ENCODE results near the gene ZBTB45.

The ZBTB45 gene

GRCh38 chr19:58469241-58470013, 50.2 kb downstream of the ZBTB45 start:
- no peaks in the 10 kb centered on the region for H3K9me3 ChIP-seq (ENCODE audit: insufficient read depth, low read depth, low read length)
- peaks cover 10% of the 10 kb centered on the region for H3K4me1 ChIP-seq (ENCODE audit: insufficient read depth, low read length, poor library complexity, severe bottlenecking)
- peaks cover 12% of the 10 kb centered on the region; the same call in 1 of the 2 replicates for H3K36me3 ChIP-seq (ENCODE audit: insufficient read depth, low read length)
- H3K79me2 ChIP-seq (ENCODE audit: insufficient read depth, low read length) = peaks cover 20% of the 10 kb centered on the region
- H2AFZ ChIP-seq (ENCODE audit: low read length) = no peak overlapping the region
- H4K20me1 ChIP-seq (ENCODE audit: insufficient read depth, low read length, poor library complexity, severe bottlenecking) = peaks cover 8% of the 10 kb centered on the region
- peak overlapping the region; percentile 80 for H3K9ac ChIP-seq (ENCODE audit: low read depth, low read length, poor library complexity, severe bottlenecking)
- TF ChIP-seq, protein P1, sequence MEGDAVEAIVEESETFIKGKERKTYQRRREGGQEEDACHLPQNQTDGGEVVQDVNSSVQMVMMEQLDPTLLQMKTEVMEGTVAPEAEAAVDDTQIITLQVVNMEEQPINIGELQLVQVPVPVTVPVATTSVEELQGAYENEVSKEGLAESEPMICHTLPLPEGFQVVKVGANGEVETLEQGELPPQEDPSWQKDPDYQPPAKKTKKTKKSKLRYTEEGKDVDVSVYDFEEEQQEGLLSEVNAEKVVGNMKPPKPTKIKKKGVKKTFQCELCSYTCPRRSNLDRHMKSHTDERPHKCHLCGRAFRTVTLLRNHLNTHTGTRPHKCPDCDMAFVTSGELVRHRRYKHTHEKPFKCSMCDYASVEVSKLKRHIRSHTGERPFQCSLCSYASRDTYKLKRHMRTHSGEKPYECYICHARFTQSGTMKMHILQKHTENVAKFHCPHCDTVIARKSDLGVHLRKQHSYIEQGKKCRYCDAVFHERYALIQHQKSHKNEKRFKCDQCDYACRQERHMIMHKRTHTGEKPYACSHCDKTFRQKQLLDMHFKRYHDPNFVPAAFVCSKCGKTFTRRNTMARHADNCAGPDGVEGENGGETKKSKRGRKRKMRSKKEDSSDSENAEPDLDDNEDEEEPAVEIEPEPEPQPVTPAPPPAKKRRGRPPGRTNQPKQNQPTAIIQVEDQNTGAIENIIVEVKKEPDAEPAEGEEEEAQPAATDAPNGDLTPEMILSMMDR (conservative IDR thresholded peaks at IDR 0.05; ENCODE audit: low read length) = no peak
- TF ChIP-seq EZH2phosphoT487 (IDR thresholded peaks at IDR 0.05; ENCODE audit: borderline replicate concordance) = no peak
- H3K4me2 ChIP-seq (ENCODE audit: low read depth, low read length, poor library complexity, severe bottlenecking) = peak overlapping the region; percentile 100
- no peaks in the 10 kb centered on the region for H3K9me2 ChIP-seq (replicated peaks; ENCODE audit: low read depth, low read length)
- H3K4me3 ChIP-seq (ENCODE audit: low read length, poor library complexity, severe bottlenecking) = no peak overlapping the region
- H3K27me3 ChIP-seq (ENCODE audit: insufficient read depth, low read length, poor library complexity, severe bottlenecking) = no peaks in the 10 kb centered on the region
- no peaks in the 10 kb centered on the region for H3F3A ChIP-seq (ENCODE audit: low read depth)

- H3K27me3 ChIP-seq (ENCODE audit: insufficient read depth, low read length, poor library complexity, severe bottlenecking) = no peaks in the 10 kb centered on the region
- no peaks in the 10 kb centered on the region for H3F3A ChIP-seq (ENCODE audit: low read depth)
- no peak overlapping the region for H2AFZ ChIP-seq (ENCODE audit: low read length)
- H3K9me2 ChIP-seq (replicated peaks; ENCODE audit: low read depth, low read length) = no peaks in the 10 kb centered on the region
- peaks cover 12% of the 10 kb centered on the region; the same call in 1 of the 2 replicates for H3K36me3 ChIP-seq (ENCODE audit: insufficient read depth, low read length)
- H3K9ac ChIP-seq (ENCODE audit: low read depth, low read length, poor library complexity, severe bottlenecking) = peak overlapping the region; percentile 80
- peaks cover 8% of the 10 kb centered on the region for H4K20me1 ChIP-seq (ENCODE audit: insufficient read depth, low read length, poor library complexity, severe bottlenecking)
- peak overlapping the region; percentile 87 for H3K4me3 ChIP-seq (ENCODE audit: low read length, poor library complexity, severe bottlenecking)
- peaks cover 10% of the 10 kb centered on the region for H3K4me1 ChIP-seq (ENCODE audit: insufficient read depth, low read length, poor library complexity, severe bottlenecking)
- peaks cover 20% of the 10 kb centered on the region for H3K79me2 ChIP-seq (ENCODE audit: insufficient read depth, low read length)
- peak overlapping the region; percentile 100 for H3K4me2 ChIP-seq (ENCODE audit: low read depth, low read length, poor library complexity, severe bottlenecking)
- TF ChIP-seq, protein P1 (conservative IDR thresholded peaks at IDR 0.05; ENCODE audit: low read length) = no peak
- no peak for TF ChIP-seq EZH2phosphoT487 (IDR thresholded peaks at IDR 0.05; ENCODE audit: borderline replicate concordance)
- no peaks in the 10 kb centered on the region for H3K9me3 ChIP-seq (ENCODE audit: insufficient read depth, low read depth, low read length)
Measured at GRCh38 chr19:58468216-58468839, 51.3 kb downstream of the ZBTB45 start.

DNA sequence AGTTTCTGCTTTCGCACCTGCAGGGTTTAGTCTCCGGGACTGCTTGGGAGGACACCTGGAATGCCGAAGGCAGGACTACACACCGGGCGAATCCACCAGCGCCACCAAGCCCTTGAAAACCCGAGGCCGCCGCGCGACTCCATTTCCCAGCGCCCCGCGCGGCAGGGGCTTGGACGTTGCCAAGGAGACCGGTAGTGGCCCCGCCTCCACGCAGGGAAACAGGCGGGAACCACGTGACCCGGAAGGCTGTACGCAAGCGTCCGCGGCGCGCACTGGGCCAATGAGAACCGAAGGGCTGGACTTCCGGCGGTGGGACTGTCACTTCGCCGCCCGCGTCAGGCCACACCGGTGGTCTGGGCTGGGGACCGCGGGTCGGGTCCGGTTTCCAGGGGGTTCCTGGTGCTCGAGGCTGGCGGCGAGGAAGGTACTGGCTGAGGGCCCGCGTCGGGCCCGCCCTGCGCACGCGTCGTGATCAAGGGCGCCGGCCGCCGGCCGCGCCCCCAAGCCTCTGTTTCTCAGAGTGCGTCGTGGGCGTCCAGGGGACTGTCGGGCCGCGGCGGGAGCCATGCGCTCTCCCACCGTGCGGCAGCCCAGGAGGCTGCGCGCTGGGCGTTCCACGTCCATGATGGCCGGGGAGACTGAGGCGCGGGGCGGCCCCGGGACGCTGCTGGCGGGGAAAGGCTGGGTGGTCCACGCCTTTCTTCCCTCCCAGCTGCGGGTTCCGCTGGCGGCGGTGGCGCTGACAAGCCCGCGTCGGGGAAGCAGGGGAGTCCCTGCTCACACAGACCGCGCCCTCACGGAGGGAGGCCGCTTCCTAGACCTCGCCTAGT, 52.6 kb downstream of the ZBTB45 start, which contains the start of gene ZNF324:
Gene ZNF324, plus strand, starts transcription at position 321 of the 830 bp plus-strand sequence. CDS start 2,106 bp downstream, outside the sequence.
- no peak for TF ChIP-seq EZH2phosphoT487 (IDR thresholded peaks at IDR 0.05; ENCODE audit: borderline replicate concordance)
- TF ChIP-seq, protein P1 (conservative IDR thresholded peaks at IDR 0.05; ENCODE audit: low read length) = no peak
- Histone ChIP-seq H3K4me1 (ENCODE audit: insufficient read depth, low read length, poor library complexity, severe bottlenecking) (peaks cover 10% of the 10 kb centered on the region), H3K27me3 (ENCODE audit: insufficient read depth, low read length, poor library complexity, severe bottlenecking) (no peaks in the 10 kb centered on the region)

More for the DNA sequence above, 52.6 kb downstream of the ZBTB45 start, which contains the start of gene ZNF324:
- Histone ChIP-seq H3F3A (ENCODE audit: low read depth) (no peaks in the 10 kb centered on the region), H3K4me2 (ENCODE audit: low read depth, low read length, poor library complexity, severe bottlenecking) (peak within 1 kb of the TSS; percentile 100), H2AFZ (ENCODE audit: low read length) (peak within 1 kb of the TSS; percentile 100), H3K9me2 (replicated peaks; ENCODE audit: low read depth, low read length) (no peaks in the 10 kb centered on the region), H3K4me3 (ENCODE audit: low read length, poor library complexity, severe bottlenecking) (peak within 1 kb of the TSS; percentile 87), H3K36me3 (ENCODE audit: insufficient read depth, low read length) (peaks cover 2% of the 10 kb centered on the region; the same call in 1 of the 2 replicates), H3K79me2 (ENCODE audit: insufficient read depth, low read length) (peaks cover 20% of the 10 kb centered on the region), H4K20me1 (ENCODE audit: insufficient read depth, low read length, poor library complexity, severe bottlenecking) (peaks cover 8% of the 10 kb centered on the region), H3K9me3 (ENCODE audit: insufficient read depth, low read depth, low read length) (no peaks in the 10 kb centered on the region), H3K9ac (ENCODE audit: low read depth, low read length, poor library complexity, severe bottlenecking) (peak within 1 kb of the TSS; percentile 80)
